AG09319 (cell line): ENCODE results near the gene DPP9.

Experiments used
- DNase-seq: peaks from one replicate; pipeline ENCODE4 v3.0.0-alpha.2; 2010; ENCODE audit warnings: low read depth; ENCODE audit errors: extremely low read depth
- TF ChIP-seq, protein P1 (sequence below): IDR thresholded peaks from 2 replicates; pipeline ENCODE4 v1.5.1; 2011; ENCODE audit warnings: low read depth, mild to moderate bottlenecking, inconsistent platforms, low read length, moderate library complexity

Gene DPP9

GRCh38 chr19:4693471-4694121 lies 30.0 kb downstream of the DPP9 start:
- DNase-seq = no peak
- TF ChIP-seq, protein P1, sequence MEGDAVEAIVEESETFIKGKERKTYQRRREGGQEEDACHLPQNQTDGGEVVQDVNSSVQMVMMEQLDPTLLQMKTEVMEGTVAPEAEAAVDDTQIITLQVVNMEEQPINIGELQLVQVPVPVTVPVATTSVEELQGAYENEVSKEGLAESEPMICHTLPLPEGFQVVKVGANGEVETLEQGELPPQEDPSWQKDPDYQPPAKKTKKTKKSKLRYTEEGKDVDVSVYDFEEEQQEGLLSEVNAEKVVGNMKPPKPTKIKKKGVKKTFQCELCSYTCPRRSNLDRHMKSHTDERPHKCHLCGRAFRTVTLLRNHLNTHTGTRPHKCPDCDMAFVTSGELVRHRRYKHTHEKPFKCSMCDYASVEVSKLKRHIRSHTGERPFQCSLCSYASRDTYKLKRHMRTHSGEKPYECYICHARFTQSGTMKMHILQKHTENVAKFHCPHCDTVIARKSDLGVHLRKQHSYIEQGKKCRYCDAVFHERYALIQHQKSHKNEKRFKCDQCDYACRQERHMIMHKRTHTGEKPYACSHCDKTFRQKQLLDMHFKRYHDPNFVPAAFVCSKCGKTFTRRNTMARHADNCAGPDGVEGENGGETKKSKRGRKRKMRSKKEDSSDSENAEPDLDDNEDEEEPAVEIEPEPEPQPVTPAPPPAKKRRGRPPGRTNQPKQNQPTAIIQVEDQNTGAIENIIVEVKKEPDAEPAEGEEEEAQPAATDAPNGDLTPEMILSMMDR = no peak

DNA sequence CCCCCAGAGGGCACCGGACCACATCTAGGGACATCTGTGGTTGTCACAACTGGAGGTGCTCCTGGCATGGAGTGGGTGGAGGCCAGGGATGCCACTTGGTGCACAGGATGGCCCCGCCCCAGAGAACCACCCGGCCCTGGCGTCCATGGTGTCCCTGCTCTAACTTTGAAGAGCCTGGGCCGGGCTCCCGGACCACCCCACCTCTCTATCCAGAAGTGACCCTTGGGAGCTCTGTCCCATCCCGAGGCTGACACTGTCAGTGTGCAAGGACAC lies 30.6 kb downstream of the DPP9 start:
- no peak for DNase-seq
- TF ChIP-seq, protein P1 = no peak

DNA sequence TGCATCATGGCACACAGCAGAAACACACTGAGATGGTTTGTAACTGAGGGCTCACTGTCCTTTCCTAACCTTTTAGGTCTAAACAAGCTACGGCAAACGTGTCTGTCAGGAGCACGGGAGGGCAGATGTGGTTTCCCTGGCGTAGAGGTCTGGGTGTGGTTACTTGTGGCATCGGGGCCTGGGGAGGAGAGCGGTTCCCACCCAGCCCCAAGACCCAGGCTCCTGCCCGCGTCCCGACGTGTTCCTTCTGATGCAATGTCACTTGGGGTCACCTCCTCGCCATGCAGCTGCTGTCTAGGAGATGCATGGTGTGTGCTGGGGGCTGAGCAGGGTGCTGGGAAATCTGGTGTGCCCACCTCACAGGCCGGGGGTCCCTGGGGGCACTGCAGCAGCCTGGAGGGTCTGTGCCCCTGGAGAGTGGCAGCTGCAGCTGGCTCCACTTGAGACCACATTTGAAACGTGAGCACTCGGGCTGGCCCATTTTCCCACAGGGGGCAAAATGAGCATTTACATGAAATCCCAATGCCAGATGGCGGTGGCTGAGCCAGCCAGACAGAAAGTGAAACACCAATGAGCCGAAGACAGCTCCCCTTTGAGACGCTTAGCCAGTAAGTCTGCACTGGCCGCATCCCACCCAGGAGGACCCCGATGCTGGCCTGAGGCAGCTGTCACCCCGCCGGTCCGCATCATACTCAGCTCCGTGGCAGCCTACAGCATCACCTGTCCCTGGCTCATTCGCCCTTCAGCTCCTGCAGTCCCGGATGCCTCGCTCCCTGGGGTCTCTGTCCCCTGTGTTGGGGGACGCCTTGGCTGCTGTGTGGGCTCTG lies 31.2 kb downstream of the DPP9 start:
- TF ChIP-seq, protein P1 = no peak
- no peak for DNase-seq

DNA sequence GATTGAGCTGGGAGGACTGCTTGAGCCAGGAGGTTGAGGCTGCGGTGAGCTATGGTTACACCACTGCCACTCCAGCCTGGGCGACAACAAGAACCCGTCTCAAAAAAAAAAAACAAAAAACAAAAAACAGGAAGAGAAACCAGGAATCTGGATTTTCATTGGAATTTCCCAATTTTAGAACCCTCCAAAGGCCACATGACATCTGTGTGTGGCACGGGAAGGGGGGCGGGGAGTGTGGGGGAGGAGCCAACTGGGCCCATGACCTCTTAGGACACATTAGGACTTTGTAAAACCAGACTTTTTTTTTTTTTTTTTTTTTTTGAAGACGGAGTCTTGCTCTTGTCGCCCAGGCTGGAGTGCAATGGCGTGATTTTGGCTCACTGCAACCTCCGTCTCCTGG lies 32.3 kb downstream of the DPP9 start:
- no peak for DNase-seq
- TF ChIP-seq, protein P1 = no peak

DNA sequence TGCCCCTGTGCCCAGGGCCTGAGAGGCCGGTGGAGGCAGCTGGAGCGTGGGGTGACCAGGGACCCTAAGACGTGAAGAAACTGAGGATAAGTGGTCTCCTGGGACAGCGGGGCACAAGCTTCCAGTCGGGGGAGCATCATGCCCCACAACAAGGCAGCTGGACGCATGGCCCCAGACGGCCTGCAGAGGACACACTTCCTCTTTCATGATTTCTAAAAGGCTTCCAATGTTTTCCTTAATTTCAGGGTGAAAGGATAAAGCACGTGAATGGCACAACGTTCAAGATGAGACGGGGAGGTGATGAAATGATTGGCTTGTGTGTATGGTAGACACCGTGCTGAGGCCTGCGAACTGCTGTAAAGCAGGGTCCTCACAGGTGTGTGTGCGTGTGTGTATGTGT lies 33.3 kb downstream of the DPP9 start:
- no peak for DNase-seq
- TF ChIP-seq, protein P1 = no peak

- DNase-seq = no peak
- TF ChIP-seq, protein P1 = no peak
These were observed 34.2 kb downstream of the DPP9 start for GRCh38 chr19:4689403-4689802.

DNA sequence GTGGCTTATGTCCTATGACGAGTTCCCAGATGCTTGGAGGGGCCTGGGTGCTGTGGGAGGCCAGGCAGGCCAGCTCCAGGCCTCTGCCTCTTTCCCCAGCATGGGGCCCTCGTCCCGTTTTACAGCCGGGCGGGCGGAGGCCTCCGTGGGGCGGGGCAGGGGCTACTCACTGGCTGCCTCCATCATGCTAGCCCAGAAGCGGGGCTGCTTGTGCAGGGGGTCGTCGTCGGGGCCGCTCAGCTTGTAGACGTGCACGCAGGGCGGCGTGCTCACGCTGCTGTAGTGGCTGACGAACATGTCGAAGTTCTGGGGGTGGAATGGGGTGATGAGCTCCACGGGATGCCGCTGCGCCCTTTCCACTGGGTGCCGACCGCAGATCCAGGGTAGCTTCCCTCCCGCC lies 35.1 kb downstream of the DPP9 start:
- no peak for DNase-seq
- TF ChIP-seq, protein P1 = no peak
